Left lung (tissue), 10 donors: ENCODE results near the gene LRPPRC. TPM values are rescaled to one million over a fixed set of nuclear protein-coding genes. Genes with fewer than 3 reads are reported as not detected.
"Not testable (repeated sequence)": the region's sequence is repeated elsewhere in the genome, so short reads cannot be mapped to it uniquely, and the experiment has no call there.

Experiments
- ATAC-seq: fragments of 200-7000 bp; cut with Tn5 transposase; one replicate; pipeline ENCODE4 v1.9.1; 2020; ENCODE audit warnings: moderate library complexity
- DNase-seq, 4 donors: peaks; one replicate each; pipeline ENCODE4 v3.0.0-alpha.2; 2013 to 2020
- H3K27ac ChIP-seq, 2 donors: fragments of 200-600 bp; sonication (generic) in 1 of 2; one replicate each; pipeline versions ENCODE4 v1.5.0 to v1.8.0; 2020 to 2021
- H3K27me3 ChIP-seq, 2 donors: fragments of 200-600 bp; sonication (generic) in 1 of 2; one replicate each; pipeline versions ENCODE4 v1.5.0 to v1.8.0; 2020 to 2021
- H3K36me3 ChIP-seq, 2 donors: fragments of 200-600 bp; sonication (generic) in 1 of 2; one replicate each; pipeline versions ENCODE4 v1.5.0 to v1.8.0; 2020 to 2021
- H3K4me1 ChIP-seq, 2 donors: fragments of 200-600 bp; one replicate each; pipeline ENCODE4 v1.8.0; 2021
- H3K4me3 ChIP-seq, 2 donors: fragments of 200-600 bp; sonication (generic) in 1 of 2; one replicate each; pipeline versions ENCODE4 v1.5.0 to v1.8.0; 2020 to 2021; ENCODE audit warnings: mild to moderate bottlenecking in 1 of 2
- H3K9me3 ChIP-seq, 2 donors: fragments of 200-600 bp; sonication (generic) in 1 of 2; one replicate each; pipeline versions ENCODE4 v1.5.0 to v1.8.0; 2020 to 2021
- intact Hi-C, 2 donors: fragments of 100-400 bp; cut with DNase I; formaldehyde crosslinking; loops; one replicate each; pipeline versions ENCODE4 v1.11.2 to v1.14.2; 2022
- polyA plus RNA-seq, 6 donors: library from polyadenylated mRNA; unstranded; fragments of 120-200 nt; gene quantifications; one replicate each; pipeline ENCODE4 v1.2.1, GENCODE V29; 2013; ENCODE audit not compliant: insufficient read length in 6 of 6
- total RNA-seq, 2 donors: library from RNA; stranded (reverse); fragmentation: NEBNext Ultra II Directional; extraction: Animal tissue kit (Norgen Biotek cat#: 25700); gene quantifications; one replicate each; pipeline ENCODE4 v1.2.1, GENCODE V29; 2021
- TF ChIP-seq, protein P1 (sequence below), 2 donors: fragments of 200-600 bp; sonication (generic) in 1 of 2; IDR thresholded peaks; one replicate each; pipeline versions ENCODE4 v1.5.0 to v1.8.0; 2021; ENCODE audit warnings: antibody characterized with exemption in 2 of 2
- donor health status: DM: no; HTN: yes; CAD: no.
- donor health status: DM: no; HTN: no; CAD: no.

The LRPPRC gene
- total and polyA plus RNA-seq, 8 donors: 63.1 to 112 (median 98.5) TPM

DNA sequence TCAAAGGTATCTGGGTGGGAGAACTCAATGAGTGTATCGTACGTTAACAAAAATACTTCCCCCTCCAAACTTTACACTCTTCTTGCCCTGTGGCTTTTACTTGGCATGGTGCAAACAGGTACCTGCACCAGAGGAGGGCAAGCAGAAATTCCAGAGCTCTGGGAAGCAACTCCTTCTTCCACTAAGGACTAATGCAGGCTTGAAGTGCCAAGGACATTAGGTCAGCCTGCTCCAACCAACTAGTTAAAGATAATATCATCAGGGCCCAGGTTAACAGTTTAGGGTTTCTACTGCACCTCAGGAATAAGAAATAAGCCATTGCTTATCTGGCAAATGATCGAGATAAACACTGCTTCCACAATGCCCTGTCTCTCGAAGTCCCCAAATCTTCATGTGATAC lies 70.4 kb downstream of the LRPPRC start:
- no peaks in the 10 kb centered on the region for H3K27me3 ChIP-seq
- H3K27ac ChIP-seq: no peak overlapping the region
- H3K4me3 ChIP-seq: no peak overlapping the region
- DNase-seq: no peak
- intact Hi-C loops: no loop called here
- H3K9me3 ChIP-seq: no peaks in the 10 kb centered on the region
- no peak for ATAC-seq
- no peaks in the 10 kb centered on the region for H3K4me1 ChIP-seq
- TF ChIP-seq, protein P1, sequence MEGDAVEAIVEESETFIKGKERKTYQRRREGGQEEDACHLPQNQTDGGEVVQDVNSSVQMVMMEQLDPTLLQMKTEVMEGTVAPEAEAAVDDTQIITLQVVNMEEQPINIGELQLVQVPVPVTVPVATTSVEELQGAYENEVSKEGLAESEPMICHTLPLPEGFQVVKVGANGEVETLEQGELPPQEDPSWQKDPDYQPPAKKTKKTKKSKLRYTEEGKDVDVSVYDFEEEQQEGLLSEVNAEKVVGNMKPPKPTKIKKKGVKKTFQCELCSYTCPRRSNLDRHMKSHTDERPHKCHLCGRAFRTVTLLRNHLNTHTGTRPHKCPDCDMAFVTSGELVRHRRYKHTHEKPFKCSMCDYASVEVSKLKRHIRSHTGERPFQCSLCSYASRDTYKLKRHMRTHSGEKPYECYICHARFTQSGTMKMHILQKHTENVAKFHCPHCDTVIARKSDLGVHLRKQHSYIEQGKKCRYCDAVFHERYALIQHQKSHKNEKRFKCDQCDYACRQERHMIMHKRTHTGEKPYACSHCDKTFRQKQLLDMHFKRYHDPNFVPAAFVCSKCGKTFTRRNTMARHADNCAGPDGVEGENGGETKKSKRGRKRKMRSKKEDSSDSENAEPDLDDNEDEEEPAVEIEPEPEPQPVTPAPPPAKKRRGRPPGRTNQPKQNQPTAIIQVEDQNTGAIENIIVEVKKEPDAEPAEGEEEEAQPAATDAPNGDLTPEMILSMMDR (IDR thresholded peaks at IDR 0.05): no peak
- peaks cover 0 to 64% of the 10 kb centered on the region in 2 donors for H3K36me3 ChIP-seq

DNA sequence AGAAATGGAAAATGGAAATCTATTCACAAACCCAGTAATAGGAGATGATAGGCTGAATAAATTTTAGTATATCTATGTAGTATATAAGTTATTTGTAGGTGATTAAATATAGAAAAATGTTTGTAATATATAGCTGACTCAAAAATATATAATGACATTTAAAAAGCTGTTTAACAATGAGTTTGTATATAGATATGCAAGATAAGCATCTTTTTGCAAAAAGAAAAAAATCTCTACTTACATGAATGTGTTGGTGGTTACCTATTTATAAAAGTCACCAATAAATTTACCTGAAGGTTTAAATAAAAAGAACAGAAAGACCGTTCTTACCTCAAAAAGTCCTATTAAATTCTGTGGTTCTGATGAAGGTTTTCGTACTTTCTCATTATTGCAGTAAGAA lies 71.3 kb downstream of the LRPPRC start:
- Histone ChIP-seq H3K9me3 (no peaks in the 10 kb centered on the region), H3K36me3 (peaks cover 0 to 67% of the 10 kb centered on the region in 2 donors), H3K4me1 (no peaks in the 10 kb centered on the region), H3K27ac (no peak overlapping the region), H3K27me3 (no peaks in the 10 kb centered on the region), H3K4me3 (no peak overlapping the region)
- intact Hi-C loops: no loop called here
- DNase-seq: no peak
- TF ChIP-seq, protein P1 (IDR thresholded peaks at IDR 0.05): no peak
- no peak for ATAC-seq

DNA sequence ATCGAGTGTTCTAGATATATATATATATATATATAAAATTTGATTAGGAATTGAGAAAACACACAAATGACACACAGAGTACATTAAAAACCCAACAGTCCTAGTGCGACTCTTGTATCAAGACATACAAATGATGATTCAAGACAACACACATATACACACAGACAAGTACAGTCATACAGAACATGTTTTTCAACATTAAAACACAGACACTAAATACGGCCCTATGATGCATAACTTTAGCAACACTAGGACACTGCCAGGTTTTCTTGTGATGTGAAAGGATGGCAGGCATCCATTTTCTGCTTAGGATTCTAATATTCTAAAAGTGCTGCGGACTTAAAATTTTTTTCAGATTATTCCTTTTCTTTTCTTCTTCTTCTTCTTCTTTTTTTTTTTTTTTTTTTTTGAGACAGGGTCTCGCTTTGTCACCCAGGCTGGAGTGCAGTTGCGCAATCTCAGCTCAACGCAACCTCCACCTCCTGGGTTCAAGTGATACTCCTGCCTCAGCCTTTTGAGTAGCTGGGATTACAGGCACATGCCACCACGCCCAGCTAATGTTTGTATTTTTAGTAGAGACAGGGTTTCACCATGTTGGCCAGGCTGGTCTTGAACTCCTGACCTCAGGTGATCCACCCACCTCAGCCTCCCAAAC lies 84.5 kb downstream of the LRPPRC start:
- H3K4me3 ChIP-seq, intact Hi-C loops, H3K27me3 ChIP-seq, H3K4me1 ChIP-seq, DNase-seq, H3K9me3 ChIP-seq, ATAC-seq, H3K27ac ChIP-seq: not testable (repeated sequence)
- peaks cover 0 to 65% of the 10 kb centered on the region in 2 donors for H3K36me3 ChIP-seq

DNA sequence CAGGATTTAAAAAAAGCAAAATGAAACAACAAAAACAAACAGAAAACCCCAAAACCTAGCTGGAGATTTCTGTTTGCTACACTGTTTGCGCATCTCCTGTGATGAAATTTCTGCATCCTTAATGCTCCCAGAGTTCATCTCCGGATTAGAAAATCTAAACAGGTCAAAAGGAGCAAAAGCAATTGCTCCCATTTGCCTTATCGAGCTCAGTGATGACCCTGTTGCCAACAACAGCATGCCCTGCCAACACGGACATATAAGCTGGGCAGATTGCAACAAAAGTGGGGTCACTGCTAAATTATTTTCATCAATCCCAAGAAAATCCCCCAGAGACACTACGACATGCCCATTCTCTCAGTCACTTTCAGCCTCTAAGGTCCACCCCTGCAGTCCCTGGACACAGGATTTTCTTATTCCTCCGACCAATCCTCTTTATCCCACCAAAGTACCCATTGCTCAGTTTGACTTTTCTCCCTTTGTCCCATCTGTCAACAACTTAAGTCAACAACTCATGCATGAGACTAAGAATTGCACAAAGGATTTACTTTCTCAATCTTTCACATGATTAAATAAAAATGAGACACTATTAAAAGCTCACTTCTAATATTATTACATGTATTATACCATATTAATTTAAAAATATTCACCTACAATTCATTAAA lies 89.2 kb downstream of the LRPPRC start:
- ATAC-seq (no peak), DNase-seq (no peak)
- no peaks in the 10 kb centered on the region for H3K4me1 ChIP-seq
- TF ChIP-seq, protein P1 (IDR thresholded peaks at IDR 0.05): no peak
- no peak overlapping the region for H3K27ac ChIP-seq
- no peak overlapping the region for H3K4me3 ChIP-seq
- H3K36me3 ChIP-seq: peaks cover 0 to 57% of the 10 kb centered on the region in 2 donors
- intact Hi-C loops: no loop called here
- H3K9me3 ChIP-seq: no peaks in the 10 kb centered on the region
- H3K27me3 ChIP-seq: no peaks in the 10 kb centered on the region

DNA sequence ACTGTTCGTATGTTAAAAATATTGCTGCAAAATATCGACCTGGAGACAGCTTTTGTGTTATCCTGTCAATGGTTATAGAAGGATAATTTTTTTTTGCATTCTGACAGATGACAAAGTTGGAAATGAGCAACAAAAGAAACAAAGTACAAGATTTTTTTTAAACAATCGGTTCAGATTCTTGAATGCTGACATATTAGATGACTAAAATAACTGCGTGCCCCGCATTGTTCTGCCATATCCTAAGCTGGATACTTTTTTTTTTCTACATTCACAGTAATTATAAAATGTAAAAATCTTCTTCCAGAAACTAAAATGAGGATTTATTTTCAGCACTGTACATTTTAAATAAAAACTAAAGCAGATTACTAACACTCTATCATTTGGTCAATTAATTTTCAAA lies 89.9 kb downstream of the LRPPRC start:
- Histone ChIP-seq H3K36me3 (peaks cover 0 to 59% of the 10 kb centered on the region in 2 donors), H3K4me1 (no peaks in the 10 kb centered on the region), H3K27ac (no peak overlapping the region), H3K27me3 (no peaks in the 10 kb centered on the region), H3K4me3 (no peak overlapping the region), H3K9me3 (no peaks in the 10 kb centered on the region)
- TF ChIP-seq, protein P1 (IDR thresholded peaks at IDR 0.05): no peak
- intact Hi-C loops: no loop called here
- ATAC-seq: no peak
- DNase-seq: no peak
